Fibroblast of skin of left biceps (primary cell): Measurements from ENCODE around the gene PCDHGB4.
"Not testable (repeated sequence)": the region's sequence is repeated elsewhere in the genome, so short reads cannot be mapped to it uniquely, and the experiment has no call there.

ENCODE experiments used
- DNase-seq, 2 experiments: peaks; one replicate each; pipeline ENCODE4 v3.0.0-alpha.2; 2013; ENCODE audit warnings: low read depth in 2 of 2

PCDHGB4 gene

GRCh38 chr5:141398608-141399007, 11.1 kb downstream of the PCDHGB4 start:
- DNase-seq, result no peak

GRCh38 chr5:141399555-141400258, 12.2 kb downstream of the PCDHGB4 start:
- DNase-seq, result no peak

GRCh38 chr5:141402553-141403243, 15.2 kb downstream of the PCDHGB4 start, which contains the start of gene PCDHGA9:
TSS of gene PCDHGA9 (plus strand) at chr5:141402778. CDS start at chr5:141402953, 175 bp downstream.
- no peak for DNase-seq

GRCh38 chr5:141403387-141403786, 15.9 kb downstream of the PCDHGB4 start:
- no peak for DNase-seq

- DNase-seq, result not testable (repeated sequence)
Observed at GRCh38 chr5:141407790-141408505, 20.4 kb downstream of the PCDHGB4 start, which contains the start of gene PCDHGB6. TSS of gene PCDHGB6 (plus strand) at chr5:141408021. CDS start at chr5:141408203, 182 bp downstream.

- DNase-seq, result no peak
Observed at GRCh38 chr5:141409598-141410306, 22.3 kb downstream of the PCDHGB4 start.

GRCh38 chr5:141411575-141411974, 24.1 kb downstream of the PCDHGB4 start:
- DNase-seq, result no peak

- no peak for DNase-seq
Observed at GRCh38 chr5:141412854-141413539, 25.5 kb downstream of the PCDHGB4 start, which contains the start of gene PCDHGA10. TSS of gene PCDHGA10 (plus strand) at chr5:141412987. CDS start at chr5:141413176, 189 bp downstream.

GRCh38 chr5:141413540-141414069, 26.1 kb downstream of the PCDHGB4 start:
- DNase-seq, result no peak

GRCh38 chr5:141414548-141415274, 27.2 kb downstream of the PCDHGB4 start:
- not testable (repeated sequence) for DNase-seq

- not testable (repeated sequence) for DNase-seq
Observed at GRCh38 chr5:141415275-141415618, 27.7 kb downstream of the PCDHGB4 start.

- DNase-seq, result peak; percentile 47 to 50
Observed at GRCh38 chr5:141417494-141418172, 30.1 kb downstream of the PCDHGB4 start, which contains the start of gene PCDHGB7. TSS of gene PCDHGB7 (plus strand) at chr5:141417677. CDS start at chr5:141417860, 183 bp downstream.

- DNase-seq, result no peak
Observed at GRCh38 chr5:141419074-141419880, 31.8 kb downstream of the PCDHGB4 start.

GRCh38 chr5:141420855-141421488, 33.5 kb downstream of the PCDHGB4 start, which contains the start of gene PCDHGA11:
TSS of gene PCDHGA11 (plus strand) at chr5:141421051. CDS start at chr5:141421228, 177 bp downstream.
- DNase-seq, result no peak

- DNase-seq, result no peak
Observed at GRCh38 chr5:141421489-141421855, 34.0 kb downstream of the PCDHGB4 start.

- no peak for DNase-seq
Observed at GRCh38 chr5:141422742-141423291, 35.3 kb downstream of the PCDHGB4 start.

GRCh38 chr5:141427783-141428426, 40.4 kb downstream of the PCDHGB4 start:
- no peak for DNase-seq
